ENCODE data around the gene PRMT1.

The PRMT1 gene

GRCh38 chr19:49730166-49730565, 53.1 kb downstream of the PRMT1 start:
- DNase-seq, result no peak

Measured in stimulated activated CD4-positive, alpha-beta T cell treated with anti-CD3 and anti-CD28 coated beads, Interleukin-1b, Interleukin-23, amount 100 ng/mL, for 48 hours (primary cell).